ENCODE data around the gene SPEN. TPM values are rescaled to one million over a fixed set of nuclear protein-coding genes. Genes with fewer than 3 reads are reported as not detected.
"Not testable (repeated sequence)": the region's sequence is repeated elsewhere in the genome, so short reads cannot be mapped to it uniquely, and the experiment has no call there.

SPEN gene
- total RNA-seq, 4 donors from 2014 or later, result 40.7 to 97.0 (median 57.3) TPM

DNA sequence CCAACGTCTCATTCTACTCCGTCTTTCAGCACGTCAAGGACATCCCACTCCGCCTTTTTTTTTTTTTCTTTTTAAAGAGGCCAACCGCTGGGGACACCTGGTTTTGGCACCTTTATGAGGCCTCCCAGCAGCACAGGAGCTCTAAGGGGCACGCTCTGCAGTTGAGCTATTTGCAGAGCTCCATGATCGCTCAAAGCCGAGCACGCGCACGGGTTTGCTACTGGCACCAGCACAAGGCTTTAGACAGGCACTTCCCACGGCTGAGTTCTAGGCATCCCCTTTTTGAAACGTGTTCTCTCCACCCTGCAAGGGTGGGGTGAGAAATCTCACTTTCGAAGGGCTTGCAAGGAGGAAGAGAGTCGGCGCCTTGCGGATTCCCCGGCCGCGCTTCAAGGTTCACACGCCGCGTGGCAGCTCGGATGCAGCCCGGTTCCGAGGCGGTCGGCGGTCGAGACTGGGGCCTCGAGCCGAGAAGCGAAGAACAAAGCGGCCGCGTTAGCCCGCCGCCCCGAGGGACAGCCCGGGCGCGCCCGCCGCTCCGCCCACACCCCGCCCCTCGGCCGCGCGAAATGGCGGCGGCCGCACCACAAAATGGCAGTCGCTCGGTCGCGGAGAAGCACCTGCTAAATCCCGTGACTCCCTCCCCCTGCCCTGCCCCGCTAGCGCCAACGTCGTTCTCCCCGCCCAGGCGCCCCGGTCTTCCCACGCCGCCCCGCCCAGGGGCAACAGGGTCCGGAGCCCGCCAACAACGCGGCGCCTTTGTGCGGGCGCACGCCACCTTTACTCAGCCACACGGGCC lies 12.9 kb upstream of the SPEN start:
- Histone ChIP-seq H3K4me3 (replicated peaks in 1 of 3) (peak overlapping the region; percentile 61 to 77 (median 72)), H3K27me3 (no peaks in the 10 kb centered on the region), H3K9me3 (no peaks in the 10 kb centered on the region), H3K36me3 (no peaks in the 10 kb centered on the region), H3K27ac (peak overlapping the region; percentile 99 to 100 (median 100)), H3K4me1 (peaks cover 21% of the 10 kb centered on the region in 2 donors)
- WGBS, 2 donors, result 1% methylated on average over 20 to 30 of the region's 77 CpGs
- TF ChIP-seq POLR2A (IDR thresholded peaks at IDR 0.05), result peak in 1 of 2 donors; percentile 84
- TF ChIP-seq, protein P1, sequence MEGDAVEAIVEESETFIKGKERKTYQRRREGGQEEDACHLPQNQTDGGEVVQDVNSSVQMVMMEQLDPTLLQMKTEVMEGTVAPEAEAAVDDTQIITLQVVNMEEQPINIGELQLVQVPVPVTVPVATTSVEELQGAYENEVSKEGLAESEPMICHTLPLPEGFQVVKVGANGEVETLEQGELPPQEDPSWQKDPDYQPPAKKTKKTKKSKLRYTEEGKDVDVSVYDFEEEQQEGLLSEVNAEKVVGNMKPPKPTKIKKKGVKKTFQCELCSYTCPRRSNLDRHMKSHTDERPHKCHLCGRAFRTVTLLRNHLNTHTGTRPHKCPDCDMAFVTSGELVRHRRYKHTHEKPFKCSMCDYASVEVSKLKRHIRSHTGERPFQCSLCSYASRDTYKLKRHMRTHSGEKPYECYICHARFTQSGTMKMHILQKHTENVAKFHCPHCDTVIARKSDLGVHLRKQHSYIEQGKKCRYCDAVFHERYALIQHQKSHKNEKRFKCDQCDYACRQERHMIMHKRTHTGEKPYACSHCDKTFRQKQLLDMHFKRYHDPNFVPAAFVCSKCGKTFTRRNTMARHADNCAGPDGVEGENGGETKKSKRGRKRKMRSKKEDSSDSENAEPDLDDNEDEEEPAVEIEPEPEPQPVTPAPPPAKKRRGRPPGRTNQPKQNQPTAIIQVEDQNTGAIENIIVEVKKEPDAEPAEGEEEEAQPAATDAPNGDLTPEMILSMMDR (IDR thresholded peaks at IDR 0.05), result no peak
- DNase-seq, result peak; percentile 86 to 87
- intact Hi-C loops (cut with DNase I), result no loop called here

DNA sequence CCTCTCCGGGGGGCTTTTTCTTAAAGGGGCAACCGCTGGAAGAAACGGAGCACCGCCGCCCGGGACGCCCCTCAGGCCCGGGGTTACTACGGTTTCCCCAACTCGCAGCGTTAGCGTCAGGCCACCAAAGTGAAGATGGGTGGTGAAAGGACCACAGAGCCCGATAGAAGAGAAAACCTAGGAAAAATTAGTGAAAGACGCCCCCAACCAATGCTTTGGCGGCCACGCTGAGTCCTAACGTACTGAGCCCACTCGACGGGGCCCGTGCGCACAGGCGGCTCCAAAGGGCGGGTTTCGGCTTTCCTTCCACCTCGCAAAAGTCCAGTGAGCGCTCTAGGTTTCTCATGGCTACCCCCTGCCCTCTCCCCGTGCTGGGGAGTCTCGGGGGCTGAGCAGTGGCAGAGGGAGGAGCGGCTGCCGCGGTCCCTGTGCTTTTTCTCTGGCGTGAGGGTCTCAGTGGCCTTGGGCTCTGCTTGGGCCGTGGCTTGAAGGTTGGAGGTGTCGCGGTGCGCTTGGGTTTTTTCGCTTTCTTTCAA lies 12.2 kb upstream of the SPEN start:
- DNase-seq, result no peak

DNA sequence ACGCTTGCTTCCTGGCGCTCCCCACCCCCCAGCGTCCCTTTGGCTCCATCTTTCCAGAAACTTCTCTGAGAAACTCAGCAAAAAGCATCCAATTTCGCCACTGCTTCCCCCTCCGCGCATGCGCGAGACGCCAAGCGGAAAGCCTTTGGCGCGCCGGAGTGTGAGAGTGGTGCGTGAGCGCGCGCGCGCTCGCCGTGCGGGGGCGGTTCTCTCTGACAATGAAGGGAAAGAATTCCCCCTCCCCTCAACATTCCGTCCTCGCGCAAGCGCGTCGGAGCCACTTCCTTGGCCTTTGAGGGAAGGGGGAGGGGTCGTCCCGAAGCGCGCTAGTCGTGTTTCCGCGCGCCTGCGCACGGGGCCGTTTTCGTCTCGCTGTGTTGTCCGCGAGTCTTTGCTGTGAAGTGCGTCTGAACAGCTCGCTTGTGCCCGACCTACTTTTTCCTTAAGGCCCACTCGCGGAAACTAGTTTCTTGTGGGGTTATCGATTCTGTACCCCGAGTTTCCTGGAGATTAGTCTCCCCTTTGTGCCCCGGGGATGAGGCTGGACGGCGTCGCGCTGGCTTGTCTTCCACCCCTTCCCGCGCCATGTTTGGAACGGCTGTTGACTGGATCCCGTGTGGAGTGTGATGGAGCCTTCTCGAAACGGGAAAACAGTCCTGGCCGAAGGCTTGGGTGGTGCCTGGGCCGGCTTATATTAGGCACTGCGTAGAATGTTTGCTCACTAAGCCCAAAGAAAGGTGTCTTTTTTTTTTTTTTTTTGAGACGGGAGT lies 11.6 kb upstream of the SPEN start:
- H3K4me1 ChIP-seq, result peaks cover 17 to 18% of the 10 kb centered on the region in 2 donors
- DNase-seq, result peak; percentile 100
- H3K9me3 ChIP-seq, result no peaks in the 10 kb centered on the region
- H3K36me3 ChIP-seq, result no peaks in the 10 kb centered on the region
- TF ChIP-seq POLR2A (IDR thresholded peaks at IDR 0.05), result peak in 1 of 2 donors; percentile 93
- TF ChIP-seq, protein P1 (IDR thresholded peaks at IDR 0.05), result no peak
- peak overlapping the region; percentile 99 to 100 (median 100) for H3K27ac ChIP-seq
- WGBS, 2 donors, result 4% methylated on average over 39 to 56 of the region's 66 CpGs
- peak overlapping the region; percentile 61 to 77 (median 72) for H3K4me3 ChIP-seq (replicated peaks in 1 of 3)
- intact Hi-C loops (cut with DNase I), result no loop called here
- no peaks in the 10 kb centered on the region for H3K27me3 ChIP-seq

More for the DNA sequence above, 12.2 kb upstream of the SPEN start:
- H3K4me1 ChIP-seq, result peaks cover 21% of the 10 kb centered on the region in 2 donors
- WGBS, 2 donors, result 0 to 2% methylated on average over 13 to 36 of the region's 37 CpGs
- peak overlapping the region; percentile 61 to 77 (median 72) for H3K4me3 ChIP-seq (replicated peaks in 1 of 3)
- intact Hi-C loops (cut with DNase I), result no loop called here
- H3K27ac ChIP-seq, result peak overlapping the region; percentile 99 to 100 (median 100)
- no peaks in the 10 kb centered on the region for H3K9me3 ChIP-seq
- no peaks in the 10 kb centered on the region for H3K36me3 ChIP-seq
- no peak for TF ChIP-seq POLR2A (IDR thresholded peaks at IDR 0.05)
- TF ChIP-seq, protein P1 (IDR thresholded peaks at IDR 0.05), result no peak
- no peaks in the 10 kb centered on the region for H3K27me3 ChIP-seq

DNA sequence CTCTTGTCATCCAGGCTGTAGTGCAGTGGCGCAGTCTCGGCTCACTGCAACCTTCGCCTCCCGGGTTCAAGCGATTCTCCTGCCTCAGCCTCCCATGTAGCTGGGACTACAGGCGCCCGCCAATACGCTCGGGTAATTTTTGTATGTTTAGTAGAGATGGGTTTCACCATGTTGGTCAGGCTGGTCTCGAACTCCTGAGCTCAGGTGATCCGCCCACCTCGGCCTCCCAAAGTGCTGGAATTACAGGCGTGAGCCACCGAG lies 11.1 kb upstream of the SPEN start:
- Histone ChIP-seq H3K27ac (peak overlapping the region; percentile 95 to 100 (median 97)), H3K4me3 (replicated peaks in 1 of 3) (peak overlapping the region in 1 of 3 donors; percentile 54), H3K4me1 (peaks cover 15 to 16% of the 10 kb centered on the region in 2 donors)
- H3K36me3 ChIP-seq; H3K9me3 ChIP-seq; intact Hi-C loops (cut with DNase I); H3K27me3 ChIP-seq: not testable (repeated sequence)
- WGBS, 2 donors, result 56 to 76% methylated on average over 10 to 12 of the region's 14 CpGs
- peak in 1 of 2 donors; percentile 13 for DNase-seq

DNA sequence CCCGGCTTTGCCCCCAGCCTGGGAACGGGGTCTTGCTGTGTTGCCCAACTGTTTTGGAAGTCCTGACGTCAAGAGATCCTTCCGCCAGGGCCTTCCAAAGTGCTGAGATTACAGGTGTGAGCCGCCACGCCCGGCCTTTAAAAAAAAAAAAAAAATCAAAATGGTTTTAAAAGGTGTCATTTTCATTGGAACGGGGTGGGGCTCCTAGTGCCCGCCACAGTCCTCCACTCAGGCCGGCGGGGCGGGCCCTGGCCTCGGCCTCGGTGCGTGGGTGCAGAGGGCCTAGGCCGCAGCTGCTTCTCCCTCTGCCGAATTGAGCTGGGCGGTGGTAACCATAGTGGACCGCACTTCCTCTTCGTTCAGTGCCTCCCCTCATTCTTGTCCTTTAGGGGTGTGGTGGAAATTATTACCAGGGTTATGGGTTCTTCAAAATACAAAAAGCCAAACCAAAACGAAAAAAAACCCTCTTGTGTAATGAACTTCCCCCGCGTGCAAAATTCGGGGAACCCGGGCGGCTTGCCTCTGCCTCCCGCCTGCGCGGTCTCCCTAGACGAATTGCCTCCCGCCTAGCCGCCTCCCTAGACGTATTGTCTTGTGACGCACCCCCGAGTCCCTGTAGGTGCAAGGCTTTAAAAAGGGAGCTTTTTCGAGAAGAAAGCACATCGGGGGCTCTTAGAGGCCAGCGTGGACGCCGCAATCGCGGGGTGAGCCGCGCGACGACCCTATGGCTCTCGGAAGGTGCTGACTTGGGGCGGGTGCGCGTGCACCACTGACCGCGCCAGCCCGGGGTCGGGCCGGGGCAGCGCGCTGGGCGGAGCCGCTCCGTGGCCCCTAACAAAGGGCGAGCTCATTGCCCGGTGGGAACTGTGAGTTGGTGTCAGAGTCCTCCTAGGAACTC lies 10.5 kb upstream of the SPEN start:
- no peak overlapping the region for H3K4me3 ChIP-seq (replicated peaks in 1 of 3)

More for the DNA sequence above, 10.5 kb upstream of the SPEN start:
- no peaks in the 10 kb centered on the region for H3K36me3 ChIP-seq
- H3K4me1 ChIP-seq, result peaks cover 13 to 16% of the 10 kb centered on the region in 2 donors
- TF ChIP-seq POLR2A (IDR thresholded peaks at IDR 0.05), result no peak
- intact Hi-C loops (cut with DNase I), result no loop called here
- 67 to 68% methylated on average over 57 to 59 of the region's 62 CpGs for WGBS, 2 donors
- no peaks in the 10 kb centered on the region for H3K9me3 ChIP-seq
- H3K27ac ChIP-seq, result peak overlapping the region; percentile 95 to 100 (median 97)
- no peaks in the 10 kb centered on the region for H3K27me3 ChIP-seq
- DNase-seq, result no peak
